GM18861 (cell line): ENCODE results near the gene ACKR1.

ENCODE experiments used
- ATAC-seq: cut with Tn5 transposase; IDR thresholded peaks from one replicate; pipeline ENCODE4 v1.9.1; 2021; ENCODE audit not compliant: unreplicated experiment

Gene ACKR1

GRCh38 chr1:159218649-159219636 is 14.3 kb downstream of the ACKR1 start:
- no peak for ATAC-seq

GRCh38 chr1:159222075-159222865 is 17.6 kb downstream of the ACKR1 start:
- ATAC-seq, result no peak

GRCh38 chr1:159223004-159223403 is 18.3 kb downstream of the ACKR1 start:
- ATAC-seq, result no peak

- no peak for ATAC-seq
These were observed 23.9 kb downstream of the ACKR1 start for GRCh38 chr1:159228554-159228953.

- ATAC-seq, result no peak
These were observed 24.7 kb downstream of the ACKR1 start for GRCh38 chr1:159229260-159229885.

GRCh38 chr1:159229896-159230295 is 25.2 kb downstream of the ACKR1 start:
- no peak for ATAC-seq

- ATAC-seq, result peak; percentile 57
These were observed 35.0 kb downstream of the ACKR1 start for GRCh38 chr1:159239551-159240220.

GRCh38 chr1:159247266-159247665 is 42.6 kb downstream of the ACKR1 start:
- no peak for ATAC-seq

- ATAC-seq, result no peak
These were observed 43.6 kb downstream of the ACKR1 start for GRCh38 chr1:159248311-159248710.

GRCh38 chr1:159250638-159251216 is 46.1 kb downstream of the ACKR1 start:
- no peak for ATAC-seq
